Fibroblast of lung (primary cell): ENCODE results near the gene RSPH10B.
"Not testable (repeated sequence)": the region's sequence is repeated elsewhere in the genome, so short reads cannot be mapped to it uniquely, and the experiment has no call there.

Experiments
- EZH2 ChIP-seq: IDR thresholded peaks from 2 replicates; pipeline ENCODE4 v1.5.1; 2012; ENCODE audit warnings: low read length, control low read depth, mild to moderate bottlenecking; ENCODE audit errors: missing control alignments
- TF ChIP-seq, protein P1 (sequence below), 2 donors: IDR thresholded peaks in 1 of 2; conservative IDR thresholded peaks in 1 of 2; 1 replicate in 1 of 2; 2 replicates in 1 of 2; pipeline ENCODE4 v1.5.1; 2011 to 2012; ENCODE audit warnings: low read length in 2 of 2, control low read depth in 1 of 2, inconsistent platforms in 1 of 2, low read depth in 1 of 2, mild to moderate bottlenecking in 1 of 2

DNA sequence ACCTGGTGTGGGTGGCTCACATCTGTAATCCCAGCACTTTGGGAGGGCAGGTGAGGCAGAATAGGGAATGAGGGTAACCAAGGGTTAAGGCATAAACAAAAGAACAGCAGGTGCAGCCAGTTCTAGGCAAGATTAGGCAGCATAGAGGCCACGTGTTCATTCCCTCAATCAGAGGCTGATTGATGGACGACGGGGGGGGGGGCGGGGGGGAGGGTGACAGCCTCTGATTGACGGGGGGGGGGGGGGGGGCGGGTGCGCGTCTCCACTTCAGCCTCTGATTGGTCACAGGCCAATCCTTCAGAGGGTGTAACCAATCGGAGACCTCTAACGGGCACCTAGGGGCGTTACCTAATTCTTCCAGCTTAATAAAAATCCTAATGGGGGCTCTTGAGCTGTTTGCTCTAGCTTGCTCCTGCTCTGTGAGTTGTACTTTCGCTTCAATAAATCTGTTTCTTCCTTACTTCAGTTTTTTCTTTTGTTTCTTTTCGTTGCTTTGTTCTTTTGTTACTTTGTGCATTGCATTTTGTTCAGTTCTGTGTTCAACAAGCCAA is 73.0 kb downstream of the RSPH10B start:
- not testable (repeated sequence) for TF ChIP-seq EZH2
- TF ChIP-seq, protein P1, sequence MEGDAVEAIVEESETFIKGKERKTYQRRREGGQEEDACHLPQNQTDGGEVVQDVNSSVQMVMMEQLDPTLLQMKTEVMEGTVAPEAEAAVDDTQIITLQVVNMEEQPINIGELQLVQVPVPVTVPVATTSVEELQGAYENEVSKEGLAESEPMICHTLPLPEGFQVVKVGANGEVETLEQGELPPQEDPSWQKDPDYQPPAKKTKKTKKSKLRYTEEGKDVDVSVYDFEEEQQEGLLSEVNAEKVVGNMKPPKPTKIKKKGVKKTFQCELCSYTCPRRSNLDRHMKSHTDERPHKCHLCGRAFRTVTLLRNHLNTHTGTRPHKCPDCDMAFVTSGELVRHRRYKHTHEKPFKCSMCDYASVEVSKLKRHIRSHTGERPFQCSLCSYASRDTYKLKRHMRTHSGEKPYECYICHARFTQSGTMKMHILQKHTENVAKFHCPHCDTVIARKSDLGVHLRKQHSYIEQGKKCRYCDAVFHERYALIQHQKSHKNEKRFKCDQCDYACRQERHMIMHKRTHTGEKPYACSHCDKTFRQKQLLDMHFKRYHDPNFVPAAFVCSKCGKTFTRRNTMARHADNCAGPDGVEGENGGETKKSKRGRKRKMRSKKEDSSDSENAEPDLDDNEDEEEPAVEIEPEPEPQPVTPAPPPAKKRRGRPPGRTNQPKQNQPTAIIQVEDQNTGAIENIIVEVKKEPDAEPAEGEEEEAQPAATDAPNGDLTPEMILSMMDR (conservative IDR thresholded peaks at IDR 0.05 in 1 of 2, IDR thresholded peaks at IDR 0.05 in 1 of 2; ENCODE audit: low read depth in 1 of 2, low read length in 2 of 2), result not testable (repeated sequence)
